ENCODE data around the gene PROSER3. TPM values are rescaled to one million over a fixed set of nuclear protein-coding genes. Genes with fewer than 3 reads are reported as not detected.

Gene PROSER3
- total RNA-seq, 1 experiment from 2014 or later: 37.3 TPM

DNA sequence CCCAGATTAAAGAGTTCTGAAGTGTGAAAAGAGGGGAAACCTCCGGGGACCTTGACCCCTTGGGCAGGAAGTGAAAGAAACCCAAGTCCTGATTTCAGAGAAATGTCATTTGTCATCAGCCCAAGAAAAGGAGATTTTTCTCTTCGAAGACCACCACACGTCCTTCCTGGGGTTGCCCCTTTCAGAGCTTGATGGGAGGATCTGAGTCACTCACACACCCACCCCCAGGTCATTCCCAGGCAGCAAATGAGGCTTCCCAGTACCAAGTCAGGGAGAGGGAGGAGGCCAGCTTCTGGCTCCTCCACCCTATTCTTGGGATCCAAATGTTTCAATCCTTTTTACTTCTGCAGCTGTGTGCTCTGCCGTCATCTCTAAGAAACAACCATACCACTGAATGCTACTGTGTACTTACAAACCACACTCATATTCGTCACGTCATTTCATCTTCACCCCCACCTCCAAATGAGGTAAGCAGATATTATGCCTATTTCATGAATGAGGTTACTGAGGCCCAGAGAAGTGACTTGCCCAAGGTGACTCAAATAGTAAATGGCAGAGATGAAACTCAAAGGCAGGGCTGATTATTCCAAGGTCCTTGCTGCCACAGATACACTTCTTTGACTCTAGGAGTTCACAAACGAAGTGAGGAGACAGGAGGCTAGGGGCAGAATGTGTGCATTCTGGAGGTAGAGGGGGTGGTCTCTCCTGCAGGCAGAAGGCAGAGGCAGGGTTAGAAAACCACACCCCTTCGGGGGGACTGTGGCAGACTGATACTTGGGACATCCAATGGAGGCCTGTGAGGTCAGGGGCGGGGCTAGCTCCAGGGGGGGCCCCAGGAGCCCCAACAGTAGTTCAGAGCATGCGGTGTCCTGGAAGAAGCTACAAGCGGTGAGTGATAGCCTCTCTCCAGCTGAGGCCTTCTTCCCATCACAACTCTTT is 45.1 kb upstream of the PROSER3 start:
- no TSS peak for BruUV-seq (replicated peaks)
- Mint-ChIP-seq H3K4me3 (ENCODE audit: unreplicated experiment) (no peak overlapping the region), H3K27ac (ENCODE audit: low read depth, unreplicated experiment) (no peak overlapping the region), H3K36me3 (ENCODE audit: insufficient read depth, unreplicated experiment) (no peaks in the 10 kb centered on the region), H3K9me3 (ENCODE audit: unreplicated experiment) (no peaks in the 10 kb centered on the region), H3K4me1 (ENCODE audit: insufficient read depth, unreplicated experiment) (peaks cover 13% of the 10 kb centered on the region), H3K27me3 (ENCODE audit: insufficient read depth, unreplicated experiment) (no peaks in the 10 kb centered on the region)
- TF ChIP-seq, protein P1, sequence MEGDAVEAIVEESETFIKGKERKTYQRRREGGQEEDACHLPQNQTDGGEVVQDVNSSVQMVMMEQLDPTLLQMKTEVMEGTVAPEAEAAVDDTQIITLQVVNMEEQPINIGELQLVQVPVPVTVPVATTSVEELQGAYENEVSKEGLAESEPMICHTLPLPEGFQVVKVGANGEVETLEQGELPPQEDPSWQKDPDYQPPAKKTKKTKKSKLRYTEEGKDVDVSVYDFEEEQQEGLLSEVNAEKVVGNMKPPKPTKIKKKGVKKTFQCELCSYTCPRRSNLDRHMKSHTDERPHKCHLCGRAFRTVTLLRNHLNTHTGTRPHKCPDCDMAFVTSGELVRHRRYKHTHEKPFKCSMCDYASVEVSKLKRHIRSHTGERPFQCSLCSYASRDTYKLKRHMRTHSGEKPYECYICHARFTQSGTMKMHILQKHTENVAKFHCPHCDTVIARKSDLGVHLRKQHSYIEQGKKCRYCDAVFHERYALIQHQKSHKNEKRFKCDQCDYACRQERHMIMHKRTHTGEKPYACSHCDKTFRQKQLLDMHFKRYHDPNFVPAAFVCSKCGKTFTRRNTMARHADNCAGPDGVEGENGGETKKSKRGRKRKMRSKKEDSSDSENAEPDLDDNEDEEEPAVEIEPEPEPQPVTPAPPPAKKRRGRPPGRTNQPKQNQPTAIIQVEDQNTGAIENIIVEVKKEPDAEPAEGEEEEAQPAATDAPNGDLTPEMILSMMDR (IDR thresholded peaks at IDR 0.05; ENCODE audit: unreplicated experiment): no peak
- ChIA-PET CTCF (interaction anchor here (0.6 to 1.8 kb wide), 6 partner anchors 18 to 264 kb away, joined by 3 to 6 read pairs (median 4); partner anchors contain the start of gene COX6B1), POLR2A (interaction anchor here (1.0 to 1.3 kb wide), 3 partner anchors 19 to 163 kb away, joined by 3 read pairs; no protein-coding TSS in a partner anchor)
- intact Hi-C loops (cut with micrococcal nuclease): no loop called here
- DNase-seq (ENCODE audit: unreplicated experiment): no peak

DNA sequence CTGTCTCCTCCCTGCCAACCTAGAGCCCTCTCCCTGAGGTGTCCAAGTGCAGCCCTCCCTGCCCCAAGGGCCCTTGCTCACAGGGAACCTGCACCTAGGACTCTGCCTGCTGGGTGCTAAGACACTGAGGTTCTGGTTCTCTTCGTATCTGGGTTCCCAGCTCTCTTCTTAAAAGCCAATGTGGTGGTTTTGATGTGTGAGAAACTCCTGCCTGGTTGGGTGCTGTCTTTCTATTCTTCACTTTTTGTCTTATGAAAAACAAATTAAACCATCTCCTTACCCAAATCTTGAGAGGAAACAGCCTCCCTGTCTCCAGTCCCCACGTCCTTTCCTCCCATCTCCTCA is 44.5 kb upstream of the PROSER3 start:
- no peak for DNase-seq (ENCODE audit: unreplicated experiment)
- ChIA-PET POLR2A (no interaction called here), CTCF (interaction anchor here (0.6 kb wide), 1 partner anchor 65 kb away, joined by 3 read pairs; the partner anchor contains the start of gene COX6B1)
- Mint-ChIP-seq H3K4me3 (ENCODE audit: unreplicated experiment) (no peak overlapping the region), H3K27me3 (ENCODE audit: insufficient read depth, unreplicated experiment) (no peaks in the 10 kb centered on the region), H3K4me1 (ENCODE audit: insufficient read depth, unreplicated experiment) (peaks cover 13% of the 10 kb centered on the region), H3K9me3 (ENCODE audit: unreplicated experiment) (no peaks in the 10 kb centered on the region), H3K27ac (ENCODE audit: low read depth, unreplicated experiment) (no peak overlapping the region), H3K36me3 (ENCODE audit: insufficient read depth, unreplicated experiment) (no peaks in the 10 kb centered on the region)
- intact Hi-C loops (cut with micrococcal nuclease): no loop called here
- TF ChIP-seq, protein P1 (IDR thresholded peaks at IDR 0.05; ENCODE audit: unreplicated experiment): no peak
- BruUV-seq (replicated peaks): no TSS peak

DNA sequence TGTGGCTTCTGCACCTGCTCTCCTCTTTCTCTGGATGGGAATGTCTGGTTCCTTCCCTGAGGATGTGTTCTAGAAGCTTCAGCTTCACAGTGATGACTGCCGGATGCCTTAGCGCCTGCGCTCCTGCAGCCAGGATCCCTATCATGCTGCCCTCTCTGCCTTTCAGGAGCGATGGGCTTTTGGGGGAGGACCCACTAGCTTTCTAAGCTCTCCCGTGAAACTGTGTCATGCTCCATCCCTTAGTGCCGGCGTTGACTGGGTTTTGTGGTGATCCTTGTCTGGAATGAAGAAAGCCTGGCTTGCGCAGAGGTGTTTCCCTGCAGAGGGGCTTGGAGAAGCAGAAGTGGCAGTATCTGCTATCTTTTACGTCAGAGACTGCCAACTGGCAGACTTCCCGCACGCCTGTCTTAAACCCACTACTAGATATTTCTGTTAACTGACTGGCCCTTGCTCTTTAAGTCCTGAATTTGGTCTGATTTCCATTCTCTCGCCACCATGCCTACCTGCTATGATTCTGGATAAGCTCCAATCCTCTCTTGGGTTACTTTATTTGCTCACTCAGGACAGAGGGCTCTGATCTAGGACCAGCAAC is 44.0 kb upstream of the PROSER3 start:
- DNase-seq (ENCODE audit: unreplicated experiment): no peak
- Mint-ChIP-seq H3K4me3 (ENCODE audit: unreplicated experiment) (no peak overlapping the region), H3K4me1 (ENCODE audit: insufficient read depth, unreplicated experiment) (peaks cover 13% of the 10 kb centered on the region), H3K36me3 (ENCODE audit: insufficient read depth, unreplicated experiment) (no peaks in the 10 kb centered on the region), H3K27me3 (ENCODE audit: insufficient read depth, unreplicated experiment) (no peaks in the 10 kb centered on the region), H3K9me3 (ENCODE audit: unreplicated experiment) (no peaks in the 10 kb centered on the region), H3K27ac (ENCODE audit: low read depth, unreplicated experiment) (no peak overlapping the region)
- ChIA-PET CTCF (interaction anchor here (0.6 to 1.5 kb wide), 5 partner anchors 21 to 165 kb away, joined by 3 to 10 read pairs (median 3); no protein-coding TSS in a partner anchor), POLR2A (no interaction called here)
- TF ChIP-seq, protein P1 (IDR thresholded peaks at IDR 0.05; ENCODE audit: unreplicated experiment): no peak
- intact Hi-C loops (cut with micrococcal nuclease): no loop called here
- no TSS peak for BruUV-seq (replicated peaks)
